H4 (cell line): ENCODE results near the gene PNPLA7. TPM values are rescaled to one million over a fixed set of nuclear protein-coding genes. Genes with fewer than 3 reads are reported as not detected.

Experiments
- DNase-seq: peaks from one replicate; pipeline ENCODE4 v3.0.0-alpha.2; 2015; ENCODE audit warnings: low spot score
- total RNA-seq: library from RNA; depleted of rRNA; stranded (reverse); fragments of >200 nt; shearing (Covaris generic); gene quantifications from 2 replicates; pipeline ENCODE4 v1.2.3, GENCODE V29; 2014

The PNPLA7 gene
- total RNA-seq, 1 experiment from 2014 or later: not detected

DNA sequence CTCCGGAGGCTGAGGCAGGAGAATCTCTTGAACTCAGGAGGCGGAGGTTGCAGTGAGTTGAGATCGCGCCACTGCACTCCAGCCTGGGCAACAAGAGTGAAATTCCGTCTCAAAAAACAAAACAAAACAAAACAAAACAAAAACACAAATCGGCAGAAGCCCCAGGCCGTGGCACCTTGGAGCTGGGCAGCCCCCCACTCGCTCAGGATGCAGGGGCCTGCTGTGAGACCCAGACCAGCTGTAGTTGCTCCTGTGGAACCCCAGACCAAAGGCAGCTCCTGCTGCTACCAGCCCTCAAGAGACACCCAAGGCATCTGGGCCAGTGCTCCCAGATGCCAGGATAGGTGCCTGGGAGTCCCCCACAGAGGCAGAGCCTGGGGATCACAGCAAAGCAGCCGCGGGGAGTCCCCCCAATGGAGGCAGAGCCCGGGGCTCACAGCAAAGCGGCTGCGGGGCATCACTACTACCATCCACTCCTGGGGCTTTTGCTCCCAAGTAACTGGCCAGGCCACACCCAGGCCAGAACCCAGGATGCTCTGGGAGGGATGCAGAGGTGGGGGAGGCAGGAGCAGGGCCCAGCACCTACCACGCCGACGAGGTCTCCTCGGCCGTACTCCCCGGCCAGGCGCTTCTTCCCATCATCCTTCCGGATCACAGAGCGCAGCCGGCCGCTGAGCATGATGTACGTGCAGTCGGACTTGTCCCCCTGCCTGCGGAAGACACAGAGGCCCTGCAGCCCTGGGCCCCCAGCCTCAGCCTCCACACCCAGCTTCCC lies 53.4 kb downstream of the PNPLA7 start:
- no peak for DNase-seq

- DNase-seq: no peak
Measured at GRCh38 chr9:137494550-137495351, 55.5 kb downstream of the PNPLA7 start.

DNA sequence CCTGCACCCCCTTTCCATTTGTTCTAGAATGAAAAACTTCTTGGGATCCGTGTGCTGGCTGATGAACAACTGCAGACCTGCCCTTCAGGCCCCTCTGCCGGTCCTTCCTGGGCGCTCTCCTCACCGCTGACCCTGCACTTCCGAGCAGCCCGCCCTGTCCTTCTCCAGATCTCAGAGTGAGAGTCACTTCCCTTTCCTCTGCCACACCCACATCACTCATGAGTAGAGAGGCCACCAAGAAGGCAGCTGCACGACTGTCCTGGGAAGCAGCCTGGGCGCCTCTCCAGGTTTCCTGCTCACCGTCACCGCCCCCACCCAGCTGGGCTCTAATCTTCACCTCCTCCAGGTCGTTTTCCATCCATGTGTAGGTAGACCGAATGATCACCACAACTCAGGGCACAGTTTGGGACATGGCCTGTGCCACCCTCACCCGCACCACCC lies 56.1 kb downstream of the PNPLA7 start:
- no peak for DNase-seq

DNA sequence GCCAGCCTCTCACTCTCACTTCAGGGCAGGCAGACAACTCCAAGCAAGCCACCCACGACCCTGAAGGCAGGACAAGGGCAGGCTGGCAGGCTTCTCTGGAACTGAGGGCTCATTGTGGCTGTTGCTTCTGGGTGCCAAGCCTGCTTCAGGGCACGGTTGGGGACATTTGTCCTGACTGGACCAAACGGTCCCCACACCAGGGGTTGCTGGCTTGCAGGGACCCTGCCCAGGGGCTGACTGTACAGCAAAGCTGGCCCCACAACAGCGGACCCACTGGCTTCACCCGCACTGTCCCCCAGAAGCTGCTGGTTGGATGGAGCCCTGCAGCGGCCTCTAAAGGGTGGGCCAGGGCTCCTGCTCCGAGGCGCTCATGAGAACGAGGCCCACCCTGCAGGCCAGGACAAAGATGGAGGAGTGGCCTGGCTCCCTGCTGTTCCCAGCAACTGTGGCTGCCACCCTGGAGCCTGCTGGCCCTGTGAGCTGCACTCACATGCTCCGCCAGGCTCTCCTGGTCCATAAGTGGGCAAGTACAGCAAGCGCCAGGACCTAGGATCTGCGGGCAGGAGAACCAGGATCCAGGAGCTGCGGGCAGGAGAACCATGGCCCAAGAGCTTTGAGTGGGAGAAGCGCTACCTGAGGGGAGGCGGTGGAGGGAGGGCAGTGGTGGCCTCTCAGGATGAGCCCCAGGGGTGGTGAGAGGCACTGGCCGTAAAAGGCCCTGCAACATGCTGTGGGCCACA lies 56.7 kb downstream of the PNPLA7 start:
- no peak for DNase-seq

- no peak for DNase-seq
Measured at GRCh38 chr9:137492464-137493363, 57.5 kb downstream of the PNPLA7 start.

- DNase-seq: no peak
Measured at GRCh38 chr9:137491735-137492432, 58.3 kb downstream of the PNPLA7 start.

DNA sequence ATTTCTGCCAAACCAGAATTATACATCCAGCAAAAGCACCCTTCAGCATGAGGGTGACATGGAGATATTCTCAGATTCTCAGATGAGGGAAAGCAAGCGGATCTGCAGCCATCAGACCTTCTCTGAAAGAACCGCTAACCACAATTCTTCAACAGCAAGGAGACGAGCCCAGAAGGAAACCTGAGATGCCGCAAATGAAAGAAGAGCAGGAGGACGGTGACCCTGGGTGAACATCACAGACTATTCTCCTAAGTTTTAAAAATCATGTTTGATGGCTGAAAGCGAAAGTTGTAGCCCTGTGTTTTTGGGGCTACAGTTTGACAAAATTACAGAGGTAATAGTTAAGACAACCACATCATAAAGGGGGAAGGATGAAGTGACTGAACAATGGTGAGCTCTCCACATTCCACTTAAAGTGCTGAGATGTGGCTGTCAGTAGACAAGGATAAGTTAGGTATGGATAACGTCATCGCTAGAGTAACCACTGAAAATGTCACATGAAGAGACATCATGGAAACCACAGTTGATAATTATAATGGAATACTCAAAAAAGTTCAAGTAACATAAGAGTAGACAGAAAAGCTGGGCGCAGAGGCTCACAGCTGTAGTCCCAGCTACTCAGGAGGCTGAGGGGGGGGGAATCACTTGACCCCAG lies 59.5 kb downstream of the PNPLA7 start:
- DNase-seq: no peak

DNA sequence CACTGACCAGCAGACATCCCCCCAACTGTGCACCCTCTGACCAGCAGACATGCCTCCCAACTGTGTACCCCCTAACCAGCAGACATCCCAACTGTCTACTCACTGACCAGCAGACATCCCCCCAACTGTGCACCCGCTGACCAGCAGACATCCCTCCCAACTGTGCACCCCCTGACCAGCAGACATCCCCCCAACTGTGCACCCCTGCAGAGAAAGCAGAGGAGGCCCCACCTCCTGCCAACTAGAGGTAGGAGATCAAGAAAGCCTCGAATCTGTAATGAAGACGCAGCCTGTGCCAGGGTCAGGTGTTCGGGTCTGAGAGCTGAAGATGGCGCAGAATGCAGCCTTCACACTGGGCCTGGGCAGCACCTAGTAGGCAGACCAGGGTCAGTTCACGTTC lies 61.3 kb downstream of the PNPLA7 start:
- no peak for DNase-seq

- DNase-seq: no peak
Measured at GRCh38 chr9:137488327-137488653, 61.9 kb downstream of the PNPLA7 start.

- no peak for DNase-seq
Measured at GRCh38 chr9:137487454-137488326, 62.5 kb downstream of the PNPLA7 start.

GRCh38 chr9:137486545-137487453 lies 63.4 kb downstream of the PNPLA7 start:
- no peak for DNase-seq

DNA sequence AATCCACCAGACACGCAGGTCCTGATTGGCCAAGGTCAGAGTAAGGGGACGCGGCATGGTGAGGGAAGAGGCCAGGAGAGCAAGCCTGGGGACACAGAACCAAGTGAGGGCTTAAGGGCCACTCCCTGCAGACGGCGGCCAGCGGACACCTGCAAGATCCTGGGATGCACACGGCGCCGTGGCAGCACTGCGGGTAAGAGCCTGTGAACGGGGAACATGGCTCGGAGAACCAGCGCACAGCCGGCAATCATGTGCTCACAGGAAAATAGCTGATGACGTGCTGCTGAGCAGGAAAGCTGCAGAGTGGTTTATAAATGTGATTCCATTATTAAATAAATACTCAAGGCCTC lies 64.1 kb downstream of the PNPLA7 start:
- no peak for DNase-seq

DNA sequence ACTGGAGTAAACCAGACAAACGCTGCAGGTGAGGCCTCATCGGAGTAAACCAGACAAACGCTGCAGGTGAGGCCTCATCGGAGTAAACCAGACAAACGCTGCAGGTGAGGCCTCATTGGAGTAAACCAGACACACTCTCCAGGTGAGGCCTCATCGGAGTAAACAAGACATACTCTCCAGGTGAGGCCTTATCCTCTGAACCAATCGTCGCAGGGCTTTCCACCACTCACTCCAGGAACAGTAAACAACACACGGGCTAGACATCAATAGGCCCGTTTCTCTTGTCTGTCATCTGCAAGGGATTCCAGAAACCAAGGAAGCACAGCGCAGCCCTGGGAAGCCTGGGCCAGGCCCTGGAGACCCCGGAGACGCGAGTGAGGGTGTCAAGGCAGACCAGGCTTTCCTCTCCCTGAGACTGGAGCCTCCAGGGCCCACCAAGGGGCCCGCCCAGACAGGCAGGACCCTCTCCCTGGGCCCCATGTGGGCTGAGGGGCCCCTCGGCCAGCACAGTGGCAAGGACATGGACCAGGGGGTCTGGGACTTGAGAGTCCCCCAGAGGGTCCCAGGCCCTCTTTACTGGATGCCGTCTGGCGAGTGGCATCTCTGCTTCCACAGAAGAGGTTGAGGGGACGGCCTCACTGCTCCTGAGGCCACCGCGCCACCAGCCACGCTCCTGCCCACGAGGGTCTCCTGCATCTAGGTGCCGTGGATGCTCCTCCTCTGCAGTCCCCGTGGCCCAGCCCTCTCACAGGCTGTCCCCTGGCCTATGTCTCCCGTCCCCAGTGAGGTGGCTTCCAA lies 64.7 kb downstream of the PNPLA7 start:
- DNase-seq: no peak

DNA sequence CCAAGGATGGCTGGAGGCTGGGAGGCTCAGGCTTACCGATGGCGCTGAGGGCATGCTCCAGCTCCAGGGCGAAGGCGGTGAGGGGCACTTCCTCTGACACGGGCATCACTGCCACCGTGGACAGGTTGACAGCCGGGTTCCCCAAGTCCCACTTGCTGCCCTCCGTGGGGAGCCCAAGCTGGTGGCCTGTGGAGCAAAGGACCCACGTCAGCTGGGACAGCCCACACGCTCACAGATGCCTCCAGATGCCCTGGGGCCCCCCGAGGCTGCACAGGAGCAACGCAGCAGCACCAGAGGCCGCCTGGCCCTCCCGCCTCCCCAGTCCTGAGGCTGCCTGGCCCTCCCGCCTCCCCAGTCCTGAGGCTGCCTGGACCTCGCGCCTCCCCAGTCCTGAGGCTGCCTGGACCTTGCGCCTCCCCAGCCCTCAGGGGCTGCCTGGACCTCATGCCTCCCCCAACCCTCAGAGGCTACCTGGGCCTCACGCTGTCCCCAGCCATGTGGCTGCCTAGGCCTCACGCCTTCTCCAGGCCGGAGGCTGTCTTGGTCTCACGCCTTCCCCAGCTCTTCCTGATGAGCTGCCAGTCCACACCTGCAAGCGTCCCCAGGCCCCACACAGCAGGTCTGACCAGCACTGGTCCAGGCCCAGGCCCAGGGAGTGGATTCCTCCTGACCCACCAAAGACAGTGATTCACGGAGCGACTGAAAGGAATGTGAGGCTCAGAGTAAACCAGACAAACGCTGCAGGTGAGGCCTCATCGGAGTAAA lies 65.5 kb downstream of the PNPLA7 start:
- no peak for DNase-seq

- DNase-seq: peak; percentile 99
Measured at GRCh38 chr9:137482094-137482781, 68.0 kb downstream of the PNPLA7 start.
